Body of pancreas (tissue), 4 donors: ENCODE measurements around the gene RNF157. TPM values are rescaled to one million over a fixed set of nuclear protein-coding genes. Genes with fewer than 3 reads are reported as not detected.
A peak's percentile ranks its signal among the peaks of the same experiment; 100 is the strongest.

Experiments used
- ATAC-seq: fragments of 150-250 bp; one replicate; pipeline ENCODE4 v1.9.1; 2016
- DNase-seq, 4 donors: peaks; one replicate each; pipeline ENCODE4 v3.0.0-alpha.2; 2019
- H3K27ac ChIP-seq, 4 donors: fragments of 200-600 bp; sonication (generic); 1 replicate in 3 of 4; 2 replicates in 1 of 4; pipeline versions ENCODE4 v1.5.1 to v1.6.1; 2016 to 2019; ENCODE audit warnings: mild to moderate bottlenecking in 1 of 4, mixed read lengths in 1 of 4, moderate library complexity in 1 of 4
- H3K27me3 ChIP-seq, 2 donors: fragments of 200-600 bp; sonication (generic); one replicate each; pipeline ENCODE4 v1.6.0; 2016; ENCODE audit warnings: mild to moderate bottlenecking in 1 of 2
- H3K36me3 ChIP-seq, 2 donors: fragments of 200-600 bp; sonication (generic); replicated peaks in 1 of 2; 2 replicates each; pipeline ENCODE4 v1.5.1; 2016; ENCODE audit warnings: low read depth in 2 of 2; ENCODE audit not compliant: insufficient read depth in 1 of 2
- H3K4me1 ChIP-seq: fragments of 200-600 bp; sonication (generic); one replicate; pipeline ENCODE4 v1.6.0; 2016
- H3K4me3 ChIP-seq, 2 donors: fragments of 200-600 bp; sonication (generic); 1 replicate in 1 of 2; 2 replicates in 1 of 2; pipeline ENCODE4 v1.5.1; 2016 to 2019
- H3K9me3 ChIP-seq, 3 donors: fragments of 200-600 bp; sonication (generic); 1 replicate in 2 of 3; 2 replicates in 1 of 3; pipeline ENCODE4 v1.5.1; 2016
- CTCF ChIP-seq, 7 experiments: fragments of 450-650 bp in 4 of 7; fragments of 200-600 bp in 3 of 7; sonication (generic) in 3 of 7; IDR thresholded peaks; one replicate each; pipeline ENCODE4 v1.5.1; 2016 to 2019; ENCODE audit warnings: antibody characterized with exemption in 7 of 7
- POLR2A ChIP-seq, 3 donors: fragments of 450-650 bp; IDR thresholded peaks; one replicate each; pipeline ENCODE4 v1.6.1; 2016; ENCODE audit warnings: antibody characterized with exemption in 3 of 3, mild to moderate bottlenecking in 2 of 3
- WGBS, 2 donors: methylation state at CpG; one replicate each; pipeline ENCODE4 v1.1.5; 2017; 5-methylcytosine and 5-hydroxymethylcytosine counted together
- intact Hi-C: fragments of 100-400 bp; cut with DNase I; formaldehyde crosslinking; loops from one replicate; pipeline ENCODE4 v1.15.1; 2023
- total RNA-seq, 2 donors: library from RNA; depleted of rRNA; stranded (reverse); fragments of >200 nt; gene quantifications; one replicate each; pipeline ENCODE4 v1.1.0, GENCODE V29; 2016

RNF157 gene
- total RNA-seq, 2 donors from 2014 or later: 4.7 to 29.3 TPM

GRCh38 chr17:76198702-76199101, 41.6 kb downstream of the RNF157 start:
- TF ChIP-seq CTCF (IDR thresholded peaks at IDR 0.05) (no peak), POLR2A (IDR thresholded peaks at IDR 0.05) (no peak)
- no peak overlapping the region for H3K4me3 ChIP-seq
- DNase-seq (no peak), ATAC-seq (no peak)
- H3K9me3 ChIP-seq: no peaks in the 10 kb centered on the region
- intact Hi-C loops: no loop called here
- 76 to 87% methylated on average over 5 of the region's 5 CpGs for whole genome bisulfite sequencing, 2 donors
- H3K36me3 ChIP-seq: no peaks in the 10 kb centered on the region
- no peaks in the 10 kb centered on the region for H3K27me3 ChIP-seq
- H3K4me1 ChIP-seq: peaks cover 13% of the 10 kb centered on the region
- no peak overlapping the region for H3K27ac ChIP-seq

GRCh38 chr17:76197911-76198310, 42.4 kb downstream of the RNF157 start:
- ATAC-seq (no peak), DNase-seq (peak in 1 of 4 donors; percentile 19)
- Histone ChIP-seq H3K4me3 (no peak overlapping the region), H3K27me3 (no peaks in the 10 kb centered on the region), H3K27ac (no peak overlapping the region), H3K4me1 (peaks cover 13% of the 10 kb centered on the region), H3K36me3 (no peaks in the 10 kb centered on the region), H3K9me3 (no peaks in the 10 kb centered on the region)
- 40 to 63% methylated on average over 2 of the region's 2 CpGs for WGBS, 2 donors
- TF ChIP-seq CTCF (IDR thresholded peaks at IDR 0.05) (no peak), POLR2A (IDR thresholded peaks at IDR 0.05) (no peak)
- intact Hi-C loops: no loop called here

- 44 to 55% methylated on average over 3 of the region's 3 CpGs for WGBS, 2 donors
- Histone ChIP-seq H3K36me3 (no peaks in the 10 kb centered on the region), H3K27ac (no peak overlapping the region), H3K4me1 (peaks cover 13% of the 10 kb centered on the region), H3K27me3 (no peaks in the 10 kb centered on the region), H3K4me3 (no peak overlapping the region), H3K9me3 (no peaks in the 10 kb centered on the region)
- intact Hi-C loops: no loop called here
- DNase-seq (peak; percentile 48 to 59 (median 53)), ATAC-seq (peak; percentile 80)
- TF ChIP-seq CTCF (IDR thresholded peaks at IDR 0.05): no peak
- TF ChIP-seq POLR2A (IDR thresholded peaks at IDR 0.05): no peak
Observed at GRCh38 chr17:76196675-76197074, 43.6 kb downstream of the RNF157 start.

- WGBS, 2 donors: 84 to 89% methylated on average over 12 of the region's 12 CpGs
- H3K27ac ChIP-seq: no peak overlapping the region
- no peak overlapping the region for H3K4me3 ChIP-seq
- H3K27me3 ChIP-seq: no peaks in the 10 kb centered on the region
- TF ChIP-seq CTCF (IDR thresholded peaks at IDR 0.05) (no peak), POLR2A (IDR thresholded peaks at IDR 0.05) (no peak)
- ATAC-seq (no peak), DNase-seq (no peak)
- intact Hi-C loops: no loop called here
- H3K9me3 ChIP-seq: no peaks in the 10 kb centered on the region
- H3K4me1 ChIP-seq: peaks cover 13% of the 10 kb centered on the region
- H3K36me3 ChIP-seq: no peaks in the 10 kb centered on the region
Observed at GRCh38 chr17:76195281-76196096, 44.8 kb downstream of the RNF157 start.

GRCh38 chr17:76193591-76193990, 46.7 kb downstream of the RNF157 start:
- Histone ChIP-seq H3K9me3 (no peaks in the 10 kb centered on the region), H3K4me3 (no peak overlapping the region), H3K36me3 (no peaks in the 10 kb centered on the region), H3K27ac (no peak overlapping the region), H3K27me3 (no peaks in the 10 kb centered on the region), H3K4me1 (peaks cover 13% of the 10 kb centered on the region)
- intact Hi-C loops: no loop called here
- ATAC-seq (no peak), DNase-seq (no peak)
- no peak for TF ChIP-seq POLR2A (IDR thresholded peaks at IDR 0.05)
- WGBS, 2 donors: 69 to 74% methylated on average over 13 of the region's 13 CpGs
